Liver (tissue), 9 donors: ENCODE data around the gene ERN1. TPM values are rescaled to one million over a fixed set of nuclear protein-coding genes. Genes with fewer than 3 reads are reported as not detected.
A peak's percentile ranks its signal among the peaks of the same experiment; 100 is the strongest.

Source experiments
- DNase-seq: peaks from one replicate; pipeline ENCODE4 v3.0.0-alpha.2; 2017; ENCODE audit warnings: low spot score
- H3K27ac ChIP-seq, 2 donors: one replicate each; pipeline ENCODE4 v1.7.0; 2013; ENCODE audit warnings: inconsistent platforms in 2 of 2, low read length in 2 of 2, control low read depth in 1 of 2, low read depth in 1 of 2, mild to moderate bottlenecking in 1 of 2
- H3K27me3 ChIP-seq, 4 donors: one replicate each; pipeline versions ENCODE4 v1.6.1 to v1.7.0; 2013; ENCODE audit warnings: low read length in 3 of 4, inconsistent platforms in 1 of 4, mild to moderate bottlenecking in 1 of 4, moderate library complexity in 1 of 4; ENCODE audit not compliant: control insufficient read depth in 4 of 4, insufficient read depth in 4 of 4
- H3K36me3 ChIP-seq, 4 donors: one replicate each; pipeline versions ENCODE4 v1.6.1 to v1.7.0; 2013; ENCODE audit warnings: low read length in 3 of 4, mild to moderate bottlenecking in 3 of 4, low read depth in 1 of 4, moderate library complexity in 1 of 4; ENCODE audit not compliant: control insufficient read depth in 4 of 4, insufficient read depth in 3 of 4
- H3K4me1 ChIP-seq, 4 donors: one replicate each; pipeline versions ENCODE4 v1.6.1 to v1.7.0; 2013; ENCODE audit warnings: low read length in 3 of 4, mild to moderate bottlenecking in 3 of 4, moderate library complexity in 1 of 4; ENCODE audit not compliant: control insufficient read depth in 4 of 4, insufficient read depth in 4 of 4
- H3K4me3 ChIP-seq, 3 donors: one replicate each; pipeline versions ENCODE4 v1.6.1 to v1.7.0; 2013; ENCODE audit warnings: low read length in 3 of 3, control low read depth in 1 of 3, low read depth in 1 of 3, mild to moderate bottlenecking in 1 of 3
- H3K9ac ChIP-seq, 2 donors: one replicate each; pipeline ENCODE4 v1.7.0; 2013; ENCODE audit warnings: low read length in 2 of 2, mild to moderate bottlenecking in 2 of 2, moderate library complexity in 2 of 2, control low read depth in 1 of 2, low read depth in 1 of 2
- H3K9me3 ChIP-seq, 4 donors: one replicate each; pipeline versions ENCODE4 v1.6.1 to v1.7.0; 2013; ENCODE audit warnings: low read length in 3 of 4; ENCODE audit not compliant: control insufficient read depth in 4 of 4
- ATF3 ChIP-seq: IDR thresholded peaks from 2 replicates; pipeline ENCODE4 v1.6.1; 2016; ENCODE audit warnings: antibody characterized with exemption
- CTCF ChIP-seq: fragments of 150-350 bp; IDR thresholded peaks from 2 replicates; pipeline ENCODE4 v1.5.1; 2017; ENCODE audit warnings: improper control_type of control experiment, low read depth, low read length; ENCODE audit not compliant: missing input control
- EGR1 ChIP-seq, 2 donors: IDR thresholded peaks; 2 replicates each; pipeline ENCODE4 v1.6.1; 2016 to 2018; ENCODE audit warnings: antibody characterized with exemption in 2 of 2, low read depth in 2 of 2
- FOXA1 ChIP-seq: IDR thresholded peaks from 2 replicates; pipeline ENCODE4 v1.6.1; 2016; ENCODE audit warnings: antibody characterized with exemption
- FOXA2 ChIP-seq: IDR thresholded peaks from 2 replicates; pipeline ENCODE4 v1.6.1; 2016; ENCODE audit warnings: antibody characterized with exemption
- GABPA ChIP-seq, 2 donors: IDR thresholded peaks in 1 of 2; conservative IDR thresholded peaks in 1 of 2; 2 replicates each; pipeline ENCODE4 v1.6.1; 2016; ENCODE audit warnings: antibody characterized with exemption in 2 of 2, mild to moderate bottlenecking in 1 of 2, moderate library complexity in 1 of 2
- HNF4A ChIP-seq, 2 donors: conservative IDR thresholded peaks; 2 replicates each; pipeline ENCODE4 v1.6.1; 2016; ENCODE audit warnings: antibody characterized with exemption in 2 of 2, mild to moderate bottlenecking in 2 of 2
- JUND ChIP-seq, 2 donors: IDR thresholded peaks; 2 replicates each; pipeline ENCODE4 v1.6.1; 2016; ENCODE audit warnings: antibody characterized with exemption in 2 of 2
- NR2F2 ChIP-seq: IDR thresholded peaks from 2 replicates; pipeline ENCODE4 v1.6.1; 2016; ENCODE audit warnings: antibody characterized with exemption
- RAD21 ChIP-seq, 2 donors: IDR thresholded peaks; 2 replicates each; pipeline ENCODE4 v1.6.1; 2016; ENCODE audit warnings: antibody characterized with exemption in 2 of 2, mild to moderate bottlenecking in 2 of 2
- RXRA ChIP-seq, 2 donors: IDR thresholded peaks; 2 replicates each; pipeline ENCODE4 v1.6.1; 2017 to 2018; ENCODE audit warnings: antibody characterized with exemption in 2 of 2, mild to moderate bottlenecking in 1 of 2
- SP1 ChIP-seq: IDR thresholded peaks from 2 replicates; pipeline ENCODE4 v1.6.1; 2018; ENCODE audit warnings: antibody characterized with exemption, mild to moderate bottlenecking
- TAF1 ChIP-seq: conservative IDR thresholded peaks from 2 replicates; pipeline ENCODE4 v1.6.1; 2016; ENCODE audit warnings: antibody characterized with exemption, mild to moderate bottlenecking
- YY1 ChIP-seq: IDR thresholded peaks from 2 replicates; pipeline ENCODE4 v1.6.1; 2016; ENCODE audit warnings: antibody characterized with exemption, mild to moderate bottlenecking
- ZBTB33 ChIP-seq: IDR thresholded peaks from 2 replicates; pipeline ENCODE4 v1.6.1; 2016; ENCODE audit warnings: antibody characterized with exemption
- WGBS: extraction: QIAGEN DNeasy Blood & Tissue Kit; methylation state at CpG from one replicate; pipeline ENCODE4 v1.1.7; 2013; 5-methylcytosine and 5-hydroxymethylcytosine counted together
- polyA plus RNA-seq, 2 donors: library from polyadenylated mRNA; stranded (reverse) in 1 of 2; unstranded in 1 of 2; fragments of 200-250 nt in 1 of 2; fragments of >200 nt in 1 of 2; fragmentation: Nextera tagmentation in 1 of 2; extraction: Ambion mirVana in 1 of 2; gene quantifications; one replicate each; pipeline versions ENCODE4 v1.2.1 to v1.2.3, GENCODE V29; 2013 to 2015
- total RNA-seq, 2 donors: library from RNA; depleted of rRNA; stranded (reverse); fragments of >200 nt; gene quantifications; one replicate each; pipeline ENCODE4 v1.2.3, GENCODE V29; 2014
- TF ChIP-seq, protein P1 (sequence below): IDR thresholded peaks from 2 replicates; pipeline ENCODE4 v1.6.1; 2016; ENCODE audit warnings: antibody characterized with exemption, mild to moderate bottlenecking
- TF ChIP-seq, protein P2 (sequence below): IDR thresholded peaks from 2 replicates; pipeline ENCODE4 v1.6.1; 2016; ENCODE audit warnings: antibody characterized with exemption
- donor health status: healthy.
- donor health status: healthy.
- donor health status: healthy.
- donor health status: healthy.
- donor health status: healthy.

ERN1 gene
- total and polyA plus RNA-seq, 4 donors, result 6.3 to 35.1 (median 14.9) TPM

GRCh38 chr17:64131606-64132270 lies 1.8 kb upstream of the ERN1 start:
- Histone ChIP-seq H3K27ac (no peak overlapping the region), H3K27me3 (no peaks in the 10 kb centered on the region), H3K9me3 (no peaks in the 10 kb centered on the region), H3K4me1 (peaks cover 11 to 24% (median 18%) of the 10 kb centered on the region in 4 donors), H3K36me3 (no peaks in the 10 kb centered on the region), H3K4me3 (no peak overlapping the region), H3K9ac (no peak overlapping the region)
- no peak for TF ChIP-seq RXRA (IDR thresholded peaks at IDR 0.05)
- TF ChIP-seq, protein P1, sequence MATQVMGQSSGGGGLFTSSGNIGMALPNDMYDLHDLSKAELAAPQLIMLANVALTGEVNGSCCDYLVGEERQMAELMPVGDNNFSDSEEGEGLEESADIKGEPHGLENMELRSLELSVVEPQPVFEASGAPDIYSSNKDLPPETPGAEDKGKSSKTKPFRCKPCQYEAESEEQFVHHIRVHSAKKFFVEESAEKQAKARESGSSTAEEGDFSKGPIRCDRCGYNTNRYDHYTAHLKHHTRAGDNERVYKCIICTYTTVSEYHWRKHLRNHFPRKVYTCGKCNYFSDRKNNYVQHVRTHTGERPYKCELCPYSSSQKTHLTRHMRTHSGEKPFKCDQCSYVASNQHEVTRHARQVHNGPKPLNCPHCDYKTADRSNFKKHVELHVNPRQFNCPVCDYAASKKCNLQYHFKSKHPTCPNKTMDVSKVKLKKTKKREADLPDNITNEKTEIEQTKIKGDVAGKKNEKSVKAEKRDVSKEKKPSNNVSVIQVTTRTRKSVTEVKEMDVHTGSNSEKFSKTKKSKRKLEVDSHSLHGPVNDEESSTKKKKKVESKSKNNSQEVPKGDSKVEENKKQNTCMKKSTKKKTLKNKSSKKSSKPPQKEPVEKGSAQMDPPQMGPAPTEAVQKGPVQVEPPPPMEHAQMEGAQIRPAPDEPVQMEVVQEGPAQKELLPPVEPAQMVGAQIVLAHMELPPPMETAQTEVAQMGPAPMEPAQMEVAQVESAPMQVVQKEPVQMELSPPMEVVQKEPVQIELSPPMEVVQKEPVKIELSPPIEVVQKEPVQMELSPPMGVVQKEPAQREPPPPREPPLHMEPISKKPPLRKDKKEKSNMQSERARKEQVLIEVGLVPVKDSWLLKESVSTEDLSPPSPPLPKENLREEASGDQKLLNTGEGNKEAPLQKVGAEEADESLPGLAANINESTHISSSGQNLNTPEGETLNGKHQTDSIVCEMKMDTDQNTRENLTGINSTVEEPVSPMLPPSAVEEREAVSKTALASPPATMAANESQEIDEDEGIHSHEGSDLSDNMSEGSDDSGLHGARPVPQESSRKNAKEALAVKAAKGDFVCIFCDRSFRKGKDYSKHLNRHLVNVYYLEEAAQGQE, result no peak
- no peak for TF ChIP-seq CTCF
- no peak for TF ChIP-seq RAD21 (IDR thresholded peaks at IDR 0.05)
- WGBS, result 92% methylated on average over 5 of the region's 5 CpGs
- no peak for DNase-seq

GRCh38 chr17:64130559-64131001 lies 636 bp upstream of the ERN1 start:
- peak; percentile 27 for TF ChIP-seq YY1
- no peak for TF ChIP-seq FOXA2
- TF ChIP-seq, protein P2, sequence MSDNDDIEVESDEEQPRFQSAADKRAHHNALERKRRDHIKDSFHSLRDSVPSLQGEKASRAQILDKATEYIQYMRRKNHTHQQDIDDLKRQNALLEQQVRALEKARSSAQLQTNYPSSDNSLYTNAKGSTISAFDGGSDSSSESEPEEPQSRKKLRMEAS, result peak; percentile 25
- Histone ChIP-seq H3K4me3 (peak overlapping the region; percentile 35 to 51 (median 49)), H3K9me3 (no peaks in the 10 kb centered on the region), H3K27me3 (no peaks in the 10 kb centered on the region), H3K27ac (peak overlapping the region; percentile 74 to 80), H3K36me3 (no peaks in the 10 kb centered on the region), H3K9ac (peak overlapping the region; percentile 10 to 63), H3K4me1 (peaks cover 12 to 35% (median 26%) of the 10 kb centered on the region in 4 donors)
- no peak for DNase-seq
- WGBS, result 29% methylated on average over 24 of the region's 24 CpGs

DNA sequence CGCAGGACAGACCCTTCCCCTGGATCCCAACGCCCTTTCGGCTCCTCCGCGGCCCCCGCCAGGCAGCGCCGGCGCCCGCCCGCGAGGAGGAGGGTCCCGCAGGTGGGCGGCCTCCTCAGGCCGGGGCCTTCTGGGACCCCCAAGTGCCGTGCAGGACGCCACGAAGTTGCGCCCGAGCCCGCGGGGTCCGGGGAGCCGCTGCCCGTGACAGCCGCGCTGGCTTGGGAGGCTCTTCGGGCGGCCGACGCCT lies 504 bp downstream of the ERN1 start:
- Histone ChIP-seq H3K27me3 (no peaks in the 10 kb centered on the region), H3K27ac (peak overlapping the region; percentile 94 to 97), H3K36me3 (no peaks in the 10 kb centered on the region), H3K4me1 (peaks cover 10 to 32% (median 24%) of the 10 kb centered on the region in 4 donors), H3K9me3 (no peaks in the 10 kb centered on the region), H3K4me3 (peak overlapping the region; percentile 77 to 98 (median 77)), H3K9ac (peak overlapping the region; percentile 94 to 95)
- WGBS, result under 1% methylated on average over 31 of the region's 31 CpGs
- no peak for DNase-seq
- TF ChIP-seq RXRA (IDR thresholded peaks at IDR 0.05) (no peak), JUND (IDR thresholded peaks at IDR 0.05) (no peak), EGR1 (IDR thresholded peaks at IDR 0.05; ENCODE audit: low read depth in 2 of 2) (no peak), HNF4A (conservative IDR thresholded peaks at IDR 0.05) (no peak), FOXA1 (no peak), FOXA2 (no peak), GABPA (IDR thresholded peaks at IDR 0.05 in 1 of 2, conservative IDR thresholded peaks at IDR 0.05 in 1 of 2) (no peak), RAD21 (IDR thresholded peaks at IDR 0.05) (no peak), TAF1 (no peak), ATF3 (no peak), ZBTB33 (no peak), YY1 (no peak), NR2F2 (no peak), SP1 (no peak)
- TF ChIP-seq, protein P2, result no peak
